Fibroblast of pulmonary artery (primary cell): ENCODE results near the gene CFAP53.
A peak's percentile ranks its signal among the peaks of the same experiment; 100 is the strongest.
"Not testable (repeated sequence)": the region's sequence is repeated elsewhere in the genome, so short reads cannot be mapped to it uniquely, and the experiment has no call there.

Experiments
- DNase-seq: peaks from one replicate; pipeline ENCODE4 v3.0.0-alpha.2; 2010; ENCODE audit warnings: low read depth
- H3K4me3 ChIP-seq: replicated peaks from 2 replicates; pipeline ENCODE4 v1.5.1; 2011; ENCODE audit warnings: low read depth, mild to moderate bottlenecking, control low read depth, low read length, moderate library complexity
- TF ChIP-seq, protein P1 (sequence below): IDR thresholded peaks from 2 replicates; pipeline ENCODE4 v1.5.1; 2011; ENCODE audit warnings: mild to moderate bottlenecking, control low read depth, low read length, inconsistent platforms; ENCODE audit errors: missing control alignments

Gene CFAP53

DNA sequence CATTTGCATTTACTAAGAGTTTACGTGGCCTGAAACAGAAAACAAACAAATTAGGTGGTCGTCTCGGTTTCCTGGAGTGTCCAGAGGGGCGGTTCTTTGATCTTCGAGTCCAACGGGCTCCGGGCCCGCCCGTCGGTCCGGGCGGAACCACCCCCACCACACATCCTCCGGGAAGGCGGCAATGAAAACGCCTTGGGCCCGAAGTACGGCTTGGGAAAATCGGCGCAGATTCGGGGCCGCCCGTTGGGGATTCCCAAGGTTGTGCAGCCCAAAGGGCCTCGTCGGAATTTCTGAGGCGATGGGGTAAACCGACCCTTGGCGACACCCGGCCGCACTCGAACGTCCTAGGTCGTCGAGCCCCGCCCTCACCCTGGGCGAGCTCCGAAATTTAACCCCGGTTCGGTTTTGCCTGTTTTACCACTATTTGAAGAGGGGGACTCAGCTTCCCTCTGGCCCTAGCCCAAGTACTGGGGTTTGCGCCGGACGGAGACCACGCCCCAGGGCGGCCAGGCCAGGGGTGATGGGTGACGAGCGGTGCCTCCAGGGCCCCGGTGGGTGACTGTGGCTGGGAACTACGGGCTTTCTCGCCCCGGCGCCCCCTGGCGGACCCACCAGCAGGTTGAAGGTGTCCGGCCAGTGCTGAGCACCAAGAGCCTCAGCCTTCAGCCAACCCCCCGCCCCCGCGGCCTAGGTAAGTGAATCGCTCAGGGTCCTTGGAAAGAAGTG lies 1.9 kb upstream of the CFAP53 start:
- TF ChIP-seq, protein P1, sequence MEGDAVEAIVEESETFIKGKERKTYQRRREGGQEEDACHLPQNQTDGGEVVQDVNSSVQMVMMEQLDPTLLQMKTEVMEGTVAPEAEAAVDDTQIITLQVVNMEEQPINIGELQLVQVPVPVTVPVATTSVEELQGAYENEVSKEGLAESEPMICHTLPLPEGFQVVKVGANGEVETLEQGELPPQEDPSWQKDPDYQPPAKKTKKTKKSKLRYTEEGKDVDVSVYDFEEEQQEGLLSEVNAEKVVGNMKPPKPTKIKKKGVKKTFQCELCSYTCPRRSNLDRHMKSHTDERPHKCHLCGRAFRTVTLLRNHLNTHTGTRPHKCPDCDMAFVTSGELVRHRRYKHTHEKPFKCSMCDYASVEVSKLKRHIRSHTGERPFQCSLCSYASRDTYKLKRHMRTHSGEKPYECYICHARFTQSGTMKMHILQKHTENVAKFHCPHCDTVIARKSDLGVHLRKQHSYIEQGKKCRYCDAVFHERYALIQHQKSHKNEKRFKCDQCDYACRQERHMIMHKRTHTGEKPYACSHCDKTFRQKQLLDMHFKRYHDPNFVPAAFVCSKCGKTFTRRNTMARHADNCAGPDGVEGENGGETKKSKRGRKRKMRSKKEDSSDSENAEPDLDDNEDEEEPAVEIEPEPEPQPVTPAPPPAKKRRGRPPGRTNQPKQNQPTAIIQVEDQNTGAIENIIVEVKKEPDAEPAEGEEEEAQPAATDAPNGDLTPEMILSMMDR = peak; percentile 63
- peak overlapping the region; percentile 51 for H3K4me3 ChIP-seq
- peak; percentile 67 for DNase-seq

DNA sequence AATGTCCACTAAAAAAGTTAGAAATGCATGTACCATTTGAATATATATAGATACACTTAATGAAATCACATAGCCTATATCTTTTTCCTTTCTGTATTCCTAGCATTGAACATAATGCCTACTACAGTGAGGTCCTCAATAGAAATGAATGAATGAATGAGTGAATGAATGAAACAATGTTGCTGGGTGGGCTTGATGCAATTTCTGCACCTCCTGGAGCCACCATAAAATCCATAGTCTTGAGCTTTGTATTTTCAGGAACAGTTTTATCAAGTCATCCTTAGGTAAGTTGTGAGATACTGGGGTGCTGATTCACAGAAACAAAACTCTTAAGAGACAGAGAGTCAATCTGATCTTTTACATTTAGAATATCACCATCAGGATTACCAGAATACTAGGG lies 3.3 kb downstream of the CFAP53 start:
- TF ChIP-seq, protein P1 = no peak
- no peak for DNase-seq
- no peak overlapping the region for H3K4me3 ChIP-seq

DNA sequence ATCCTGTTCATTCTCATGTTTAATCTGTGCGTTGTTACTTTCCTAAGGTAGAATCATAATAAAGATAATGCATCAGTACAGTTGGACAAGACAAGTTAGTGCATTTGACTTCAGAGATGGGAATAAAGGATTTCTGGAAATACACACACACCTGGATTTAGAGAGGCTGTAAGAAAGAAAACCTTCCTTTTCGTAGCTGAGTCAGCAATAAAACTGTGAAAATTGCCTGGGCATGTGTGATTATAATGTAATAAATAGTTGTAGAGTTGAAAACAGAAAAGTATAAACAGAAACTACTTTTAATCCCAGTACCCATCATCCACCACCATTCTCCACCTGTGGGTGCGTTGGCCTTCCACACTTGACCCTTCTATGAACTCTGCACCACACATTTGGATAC lies 15.4 kb downstream of the CFAP53 start:
- TF ChIP-seq, protein P1 = no peak
- DNase-seq = no peak
- no peak overlapping the region for H3K4me3 ChIP-seq

DNA sequence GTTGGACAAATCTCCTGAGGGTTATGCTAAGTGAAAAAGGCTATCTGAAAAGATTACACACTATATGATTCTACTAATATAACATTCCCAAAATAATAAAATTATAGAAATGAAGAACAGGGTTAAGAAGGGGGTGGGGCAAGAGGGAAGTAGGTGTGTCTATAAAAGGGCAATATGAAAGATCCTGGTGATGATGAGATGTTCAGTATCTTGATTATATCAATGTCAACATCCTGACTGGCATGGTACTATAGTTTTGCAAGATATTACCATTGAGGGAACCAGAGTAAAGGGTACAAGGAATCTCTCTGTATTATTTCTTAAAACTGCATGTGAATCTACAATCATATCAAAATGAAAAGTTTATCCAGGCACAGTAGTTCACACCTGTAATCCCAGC lies 16.7 kb downstream of the CFAP53 start:
- TF ChIP-seq, protein P1 = no peak
- no peak for DNase-seq
- no peak overlapping the region for H3K4me3 ChIP-seq

DNA sequence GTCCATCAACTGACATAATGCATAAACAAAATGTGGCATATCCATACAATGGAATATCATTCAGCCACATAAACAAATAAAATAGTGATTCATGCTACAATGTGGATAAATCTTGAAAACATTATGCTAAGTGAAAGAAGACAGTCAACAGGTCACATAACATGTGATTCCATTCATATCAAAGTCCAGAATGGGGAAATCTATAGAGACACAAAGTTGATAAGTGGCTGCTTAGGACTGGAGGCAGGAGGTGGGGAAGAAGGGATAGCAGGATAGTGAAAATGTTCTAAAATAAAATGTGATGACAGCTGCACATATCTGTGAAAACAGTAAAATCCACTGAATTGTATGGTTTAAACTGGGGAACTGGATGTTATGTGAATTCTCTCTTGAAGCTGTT lies 18.7 kb downstream of the CFAP53 start:
- no peak overlapping the region for H3K4me3 ChIP-seq
- TF ChIP-seq, protein P1 = no peak
- no peak for DNase-seq

DNA sequence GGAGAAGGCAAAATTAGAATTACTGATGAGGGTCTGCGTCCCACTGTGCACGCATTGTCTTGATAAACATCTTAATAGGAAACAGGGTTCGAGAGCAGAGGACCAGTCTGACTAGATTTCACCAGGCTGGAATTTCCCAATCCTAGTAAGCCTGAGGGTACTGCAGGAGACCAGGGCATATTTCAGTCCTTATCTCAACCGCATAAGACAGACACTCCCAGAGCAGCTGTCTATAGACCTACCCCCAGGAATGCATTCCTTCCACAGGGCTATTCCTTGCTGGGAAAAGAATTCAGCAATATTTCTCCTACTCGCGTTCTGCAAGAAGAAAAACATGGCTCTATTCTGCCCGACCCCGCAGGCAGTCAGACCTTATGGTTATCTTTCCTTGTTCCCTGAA lies 24.5 kb downstream of the CFAP53 start:
- not testable (repeated sequence) for DNase-seq, H3K4me3 ChIP-seq

DNA sequence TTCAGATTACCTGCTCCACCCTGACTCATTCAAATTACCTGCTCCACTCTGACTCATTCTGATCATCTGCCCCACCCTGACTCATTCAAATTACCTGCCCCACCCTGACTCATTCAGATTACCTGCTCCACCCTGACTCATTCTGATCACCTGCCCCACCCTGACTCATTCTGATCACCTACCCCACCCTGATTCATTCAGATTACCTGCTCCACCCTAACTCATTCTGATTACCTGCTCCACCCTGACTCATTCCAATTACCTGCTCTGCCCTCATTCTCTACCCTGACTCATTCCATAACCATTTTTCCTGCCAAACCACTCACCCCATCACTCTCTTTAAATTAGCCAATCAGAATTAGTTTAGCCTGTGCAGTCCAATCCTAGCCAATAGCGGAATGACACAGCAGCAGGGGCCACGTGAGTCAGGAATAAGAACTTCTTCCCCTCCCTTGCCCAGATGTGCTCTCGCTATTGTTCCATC lies 26.2 kb downstream of the CFAP53 start:
- TF ChIP-seq, protein P1 = no peak
- no peak for DNase-seq
- no peak overlapping the region for H3K4me3 ChIP-seq
